WERI-Rb-1 (cell line): Measurements from ENCODE around the gene REG3G.

Experiments
- DNase-seq: peaks from one replicate; pipeline ENCODE4 v3.0.0-alpha.2; 2020
- H3K27ac ChIP-seq: fragments of 250-450 bp; sonication (Bioruptor Pico); 2 replicates; pipeline ENCODE4 v1.5.1; 2020; ENCODE audit warnings: mild to moderate bottlenecking, moderate library complexity
- H3K27me3 ChIP-seq: fragments of 250-450 bp; sonication (Bioruptor Pico); 2 replicates; pipeline ENCODE4 v1.5.1; 2021; ENCODE audit warnings: mild to moderate bottlenecking, low read depth, moderate library complexity; ENCODE audit not compliant: insufficient read depth, severe bottlenecking
- H3K36me3 ChIP-seq: fragments of 250-450 bp; sonication (Bioruptor Pico); 2 replicates; pipeline ENCODE4 v1.5.1; 2020; ENCODE audit warnings: mild to moderate bottlenecking, moderate library complexity
- H3K4me3 ChIP-seq: 2 replicates; pipeline ENCODE4 v1.5.1; 2011; ENCODE audit warnings: low read depth, mild to moderate bottlenecking, control low read depth, low read length
- H3K9me3 ChIP-seq: fragments of 250-450 bp; sonication (Bioruptor Pico); 2 replicates; pipeline ENCODE4 v1.5.1; 2021; ENCODE audit warnings: mild to moderate bottlenecking, moderate library complexity; ENCODE audit not compliant: severe bottlenecking
- CTCF ChIP-seq: IDR thresholded peaks from 2 replicates; pipeline ENCODE4 v1.5.1; 2011; ENCODE audit warnings: low read depth, mild to moderate bottlenecking, control low read depth, inconsistent platforms, low read length

Gene REG3G

GRCh38 chr2:79001285-79001684, 24.2 kb upstream of the REG3G start:
- TF ChIP-seq CTCF: no peak
- no peaks in the 10 kb centered on the region for H3K9me3 ChIP-seq
- H3K36me3 ChIP-seq: no peaks in the 10 kb centered on the region
- no peak overlapping the region for H3K4me3 ChIP-seq
- no peak overlapping the region for H3K27ac ChIP-seq
- H3K27me3 ChIP-seq: no peaks in the 10 kb centered on the region
- DNase-seq: no peak

DNA sequence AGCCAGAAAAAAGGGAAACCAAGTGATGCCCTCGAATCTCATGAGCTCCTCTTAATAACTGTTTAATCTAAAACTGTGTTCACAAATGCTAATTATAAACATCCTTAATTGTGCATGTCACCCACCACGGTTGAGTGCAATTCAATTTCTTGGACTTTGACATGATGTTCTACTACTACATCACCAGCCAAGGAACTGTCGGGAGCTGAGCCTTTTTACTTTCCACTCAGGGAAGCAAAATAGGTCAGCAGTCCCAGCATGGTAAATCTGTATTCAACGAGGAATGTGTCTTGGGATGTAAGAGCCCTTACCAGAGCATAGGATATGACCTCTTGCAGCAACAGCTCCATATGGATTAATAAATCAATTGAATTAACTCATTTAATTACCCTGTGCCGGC, 20.8 kb upstream of the REG3G start:
- no peak for TF ChIP-seq CTCF
- H3K4me3 ChIP-seq: no peak overlapping the region
- H3K36me3 ChIP-seq: no peaks in the 10 kb centered on the region
- no peak for DNase-seq
- no peaks in the 10 kb centered on the region for H3K27me3 ChIP-seq
- no peaks in the 10 kb centered on the region for H3K9me3 ChIP-seq
- no peak overlapping the region for H3K27ac ChIP-seq

GRCh38 chr2:79005216-79005615, 20.3 kb upstream of the REG3G start:
- no peak for TF ChIP-seq CTCF
- peak; percentile 24 for DNase-seq
- H3K27me3 ChIP-seq: no peaks in the 10 kb centered on the region
- no peaks in the 10 kb centered on the region for H3K36me3 ChIP-seq
- no peaks in the 10 kb centered on the region for H3K9me3 ChIP-seq
- H3K27ac ChIP-seq: no peak overlapping the region
- H3K4me3 ChIP-seq: no peak overlapping the region

GRCh38 chr2:79009388-79009787, 16.1 kb upstream of the REG3G start:
- no peak overlapping the region for H3K27ac ChIP-seq
- TF ChIP-seq CTCF: no peak
- no peaks in the 10 kb centered on the region for H3K27me3 ChIP-seq
- no peaks in the 10 kb centered on the region for H3K36me3 ChIP-seq
- H3K4me3 ChIP-seq: no peak overlapping the region
- H3K9me3 ChIP-seq: no peaks in the 10 kb centered on the region
- no peak for DNase-seq

- no peaks in the 10 kb centered on the region for H3K27me3 ChIP-seq
- no peak overlapping the region for H3K27ac ChIP-seq
- no peaks in the 10 kb centered on the region for H3K36me3 ChIP-seq
- DNase-seq: no peak
- no peaks in the 10 kb centered on the region for H3K9me3 ChIP-seq
- no peak overlapping the region for H3K4me3 ChIP-seq
- no peak for TF ChIP-seq CTCF
These were observed 14.0 kb upstream of the REG3G start for GRCh38 chr2:79011496-79011895.

GRCh38 chr2:79013629-79014028, 11.9 kb upstream of the REG3G start:
- no peak overlapping the region for H3K4me3 ChIP-seq
- no peaks in the 10 kb centered on the region for H3K27me3 ChIP-seq
- H3K27ac ChIP-seq: no peak overlapping the region
- H3K36me3 ChIP-seq: no peaks in the 10 kb centered on the region
- no peak for DNase-seq
- H3K9me3 ChIP-seq: no peaks in the 10 kb centered on the region
- no peak for TF ChIP-seq CTCF
